ENCODE results near the gene AMPD2. TPM values are rescaled to one million over a fixed set of nuclear protein-coding genes. Genes with fewer than 3 reads are reported as not detected.

The AMPD2 gene
- total RNA-seq, 1 donor from 2014 or later: 91.8 TPM

DNA sequence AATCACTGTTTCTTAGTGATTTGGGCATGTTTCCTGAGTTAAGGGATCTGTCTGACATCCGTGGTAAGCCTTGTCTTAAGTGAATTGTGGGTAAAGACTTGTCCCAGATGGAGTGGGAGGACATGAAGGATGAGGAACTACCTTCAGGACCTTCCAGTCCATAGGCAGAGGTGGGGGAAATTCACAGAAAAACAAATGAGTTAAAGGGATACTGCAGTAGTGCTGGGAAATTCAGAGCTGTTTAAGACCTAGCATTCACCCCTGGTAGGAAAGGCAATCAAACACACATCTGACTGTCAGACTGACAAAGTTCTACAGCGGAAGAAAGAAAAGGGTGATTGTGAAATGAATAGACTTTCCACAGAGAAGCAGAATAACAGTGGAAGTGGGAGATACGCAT is 3.2 kb upstream of the AMPD2 start:
- intact Hi-C loops (cut with micrococcal nuclease): no loop called here

- intact Hi-C loops (cut with micrococcal nuclease): no loop called here
Observed at GRCh38 chr1:109617291-109617801, 2.3 kb upstream of the AMPD2 start.

- intact Hi-C loops (cut with micrococcal nuclease): no loop called here
Observed at GRCh38 chr1:109618661-109619575, 719 bp upstream of the AMPD2 start.

- intact Hi-C loops (cut with micrococcal nuclease): loop anchor here (1.0 to 5.0 kb wide), 3 partner anchors 72 to 194 kb away; partner anchors contain the start of genes ATXN7L2, GNAI3 and PSMA5
Observed at GRCh38 chr1:109620401-109620791, 759 bp downstream of the AMPD2 start.

GRCh38 chr1:109620841-109621286 is 1.2 kb downstream of the AMPD2 start:
- intact Hi-C loops (cut with micrococcal nuclease): loop anchor here (1.0 to 5.0 kb wide), 3 partner anchors 73 to 194 kb away; partner anchors contain the start of genes ATXN7L2, GNAI3 and PSMA5

GRCh38 chr1:109621379-109622136 is 1.9 kb downstream of the AMPD2 start:
- intact Hi-C loops (cut with micrococcal nuclease): loop anchor here (2.0 to 5.0 kb wide), 2 partner anchors 139 to 195 kb away; partner anchors contain the start of genes ATXN7L2 and PSMA5

GRCh38 chr1:109622137-109622892 is 2.7 kb downstream of the AMPD2 start:
- intact Hi-C loops (cut with micrococcal nuclease): loop anchor here (5.0 kb wide), 1 partner anchor 140 kb away; the partner anchor contains the start of gene ATXN7L2

DNA sequence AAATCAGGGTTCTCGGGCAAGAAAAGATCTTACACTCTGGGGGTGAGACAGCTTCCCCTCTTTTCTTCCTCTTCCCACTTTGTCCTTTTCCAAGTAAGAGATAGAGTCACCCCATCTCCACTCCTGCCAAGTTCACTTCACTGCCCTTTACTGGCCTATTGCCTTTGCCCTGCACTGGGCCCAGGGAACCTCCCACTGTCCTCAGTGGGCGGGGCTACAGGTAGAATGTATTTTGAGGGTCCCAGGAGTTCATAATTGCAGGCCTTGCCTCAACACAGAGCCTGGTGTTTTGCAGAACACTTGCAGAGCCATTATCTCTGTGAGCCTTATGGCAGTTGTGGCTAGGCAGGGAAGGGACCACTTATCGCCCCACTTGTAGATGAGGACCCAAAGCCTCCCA is 3.3 kb downstream of the AMPD2 start:
- intact Hi-C loops (cut with micrococcal nuclease): loop anchor here (5.0 kb wide), 1 partner anchor 141 kb away; the partner anchor contains the start of gene ATXN7L2

- intact Hi-C loops (cut with micrococcal nuclease): loop anchor here (5.0 kb wide), 1 partner anchor 141 kb away; the partner anchor contains the start of gene ATXN7L2
Observed at GRCh38 chr1:109623601-109624161, 4.0 kb downstream of the AMPD2 start.

- intact Hi-C loops (cut with micrococcal nuclease): loop anchor here (5.0 kb wide), 1 partner anchor 142 kb away; the partner anchor contains the start of gene ATXN7L2
Observed at GRCh38 chr1:109624201-109625010, 4.8 kb downstream of the AMPD2 start.

GRCh38 chr1:109625176-109625575 is 5.5 kb downstream of the AMPD2 start:
- intact Hi-C loops (cut with micrococcal nuclease): no loop called here

GRCh38 chr1:109625601-109626560 is 6.2 kb downstream of the AMPD2 start:
- intact Hi-C loops (cut with micrococcal nuclease): no loop called here

GRCh38 chr1:109626682-109627408 is 7.2 kb downstream of the AMPD2 start:
- intact Hi-C loops (cut with micrococcal nuclease): no loop called here

DNA sequence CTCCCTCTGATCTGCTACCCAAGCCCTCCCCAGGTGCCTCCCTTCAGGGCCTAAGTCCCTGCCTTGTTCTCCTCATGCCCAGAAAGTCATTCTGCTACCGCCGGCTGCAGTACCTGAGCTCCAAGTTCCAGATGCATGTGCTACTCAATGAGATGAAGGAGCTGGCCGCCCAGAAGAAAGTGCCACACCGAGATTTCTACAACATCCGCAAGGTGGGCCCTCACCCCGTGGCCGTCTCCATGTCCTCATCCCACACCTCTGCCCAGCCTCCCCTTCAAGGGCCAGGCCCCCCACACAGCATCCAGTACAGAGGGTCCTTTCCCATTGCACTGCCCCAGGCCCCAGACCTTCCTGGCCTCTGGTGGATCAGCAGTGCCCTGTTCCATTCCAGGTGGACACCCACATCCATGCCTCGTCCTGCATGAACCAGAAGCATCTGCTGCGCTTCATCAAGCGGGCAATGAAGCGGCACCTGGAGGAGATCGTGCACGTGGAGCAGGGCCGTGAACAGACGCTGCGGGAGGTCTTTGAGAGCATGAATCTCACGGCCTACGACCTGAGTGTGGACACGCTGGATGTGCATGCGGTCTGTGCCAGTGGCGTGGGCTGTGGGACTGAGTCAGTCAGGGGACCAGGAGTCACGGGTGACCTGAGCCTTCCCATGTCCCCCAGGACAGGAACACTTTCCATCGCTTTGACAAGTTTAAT is 8.2 kb downstream of the AMPD2 start:
- intact Hi-C loops (cut with micrococcal nuclease): loop anchor here (2.0 kb wide), 1 partner anchor 81 kb away; no protein-coding TSS in a partner anchor

DNA sequence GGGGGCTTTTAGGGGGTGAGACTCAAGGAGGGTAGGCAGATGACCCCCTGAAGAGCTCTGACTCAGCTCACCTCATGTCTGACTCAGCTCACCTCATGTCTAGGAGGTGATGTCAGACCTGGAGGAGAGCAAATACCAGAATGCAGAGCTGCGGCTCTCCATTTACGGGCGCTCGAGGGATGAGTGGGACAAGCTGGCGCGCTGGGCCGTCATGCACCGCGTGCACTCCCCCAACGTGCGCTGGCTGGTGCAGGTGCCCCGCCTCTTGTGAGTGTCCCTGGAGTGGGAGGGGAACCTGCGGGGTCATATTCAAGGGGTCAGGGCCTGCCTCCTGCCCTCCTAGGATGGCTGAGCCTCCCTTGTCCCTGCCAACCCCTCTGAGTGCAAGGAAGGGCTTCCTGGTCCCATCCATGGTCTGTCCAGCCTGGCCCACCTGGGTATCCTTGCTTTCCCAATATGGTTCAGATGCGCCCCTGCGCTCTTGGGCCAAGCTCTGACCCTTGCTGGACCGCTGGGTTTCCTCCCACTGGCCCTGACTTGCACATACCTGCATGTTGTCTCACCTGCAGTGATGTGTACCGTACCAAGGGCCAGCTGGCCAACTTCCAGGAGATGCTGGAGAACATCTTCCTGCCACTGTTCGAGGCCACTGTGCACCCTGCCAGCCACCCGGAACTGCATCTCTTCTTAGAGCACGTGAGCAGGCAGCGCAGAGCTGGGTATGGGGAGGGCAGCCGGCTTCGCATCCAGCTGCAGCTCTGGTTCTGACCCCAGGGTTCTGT is 9.1 kb downstream of the AMPD2 start:
- intact Hi-C loops (cut with micrococcal nuclease): loop anchor here (2.0 kb wide), 1 partner anchor 82 kb away; no protein-coding TSS in a partner anchor
